Activated naive CD4-positive, alpha-beta T cell treated with anti-CD3 and anti-CD28 coated beads, Interleukin-2, amount 50 U/mL, for 72 hours (primary cell): Measurements from ENCODE around the gene POLR2M. TPM values are rescaled to one million over a fixed set of nuclear protein-coding genes. Genes with fewer than 3 reads are reported as not detected.

Source experiments
- ATAC-seq, 2 donors: fragments of 150-1000 bp; cut with Tn5 transposase; 2 replicates each; pipeline ENCODE4 v1.10.0; 2021; ENCODE audit warnings: mild to moderate bottlenecking in 2 of 2, moderate library complexity in 2 of 2
- DNase-seq, 2 donors: peaks; one replicate each; pipeline ENCODE4 v3.0.0; 2021 to 2022; ENCODE audit warnings: low spot score in 2 of 2
- H3K27ac Mint-ChIP-seq, 2 donors: one replicate each; pipeline ENCODE4 v1.8.0; 2022; ENCODE audit warnings: mild to moderate bottlenecking in 2 of 2, mixed read lengths in 2 of 2
- H3K36me3 Mint-ChIP-seq, 2 donors: one replicate each; pipeline ENCODE4 v1.8.0; 2022; ENCODE audit warnings: mixed read lengths in 2 of 2
- H3K9me3 Mint-ChIP-seq, 2 donors: one replicate each; pipeline ENCODE4 v1.8.0; 2022; ENCODE audit warnings: mixed read lengths in 2 of 2
- total RNA-seq, 2 donors: library from RNA; stranded (reverse); gene quantifications; one replicate each; pipeline ENCODE4 v1.2.3, GENCODE V29; 2022

The POLR2M gene
- 10 to 100 TPM; 87.6 to 94.1 TPM for total RNA-seq

GRCh38 chr15:57706405-57707209 lies at the start of gene POLR2M:
Gene POLR2M, plus strand, starts transcription at chr15:57706714. Its CDS starts 129 bp downstream, at chr15:57706843.
- Mint-ChIP-seq H3K9me3 (peaks cover 7 to 11% of the 10 kb centered on the region in 2 donors), H3K36me3 (peaks cover 39 to 46% of the 10 kb centered on the region in 2 donors), H3K27ac (peak within 1 kb of the TSS; percentile 97)
- peak; percentile 79 to 92 for DNase-seq
- peak; percentile 97 to 98 for ATAC-seq

GRCh38 chr15:57657619-57658018 lies 48.9 kb upstream of the POLR2M start:
- DNase-seq (no peak), ATAC-seq (no peak)
- Mint-ChIP-seq H3K27ac (no peak overlapping the region), H3K36me3 (no peaks in the 10 kb centered on the region), H3K9me3 (no peaks in the 10 kb centered on the region)

GRCh38 chr15:57662091-57662744 lies 44.3 kb upstream of the POLR2M start:
- H3K36me3 Mint-ChIP-seq = no peaks in the 10 kb centered on the region
- H3K27ac Mint-ChIP-seq = no peak overlapping the region
- ATAC-seq = no peak
- no peak for DNase-seq
- no peaks in the 10 kb centered on the region for H3K9me3 Mint-ChIP-seq

GRCh38 chr15:57662802-57663201 lies 43.7 kb upstream of the POLR2M start:
- no peak overlapping the region for H3K27ac Mint-ChIP-seq
- ATAC-seq (no peak), DNase-seq (no peak)
- no peaks in the 10 kb centered on the region for H3K9me3 Mint-ChIP-seq
- H3K36me3 Mint-ChIP-seq = no peaks in the 10 kb centered on the region

GRCh38 chr15:57663262-57663661 lies 43.3 kb upstream of the POLR2M start:
- H3K27ac Mint-ChIP-seq = no peak overlapping the region
- no peak for DNase-seq
- H3K36me3 Mint-ChIP-seq = no peaks in the 10 kb centered on the region
- ATAC-seq = no peak
- no peaks in the 10 kb centered on the region for H3K9me3 Mint-ChIP-seq

- no peaks in the 10 kb centered on the region for H3K36me3 Mint-ChIP-seq
- no peaks in the 10 kb centered on the region for H3K9me3 Mint-ChIP-seq
- H3K27ac Mint-ChIP-seq = no peak overlapping the region
- DNase-seq = no peak
- ATAC-seq = no peak
These were observed 41.3 kb upstream of the POLR2M start for GRCh38 chr15:57665194-57665593.

GRCh38 chr15:57665939-57666338 lies 40.6 kb upstream of the POLR2M start:
- DNase-seq (no peak), ATAC-seq (no peak)
- no peak overlapping the region for H3K27ac Mint-ChIP-seq
- H3K36me3 Mint-ChIP-seq = no peaks in the 10 kb centered on the region
- no peaks in the 10 kb centered on the region for H3K9me3 Mint-ChIP-seq

- ATAC-seq = no peak
- DNase-seq = no peak
These were observed 39.2 kb upstream of the POLR2M start for GRCh38 chr15:57667171-57667849.

GRCh38 chr15:57668016-57668415 lies 38.5 kb upstream of the POLR2M start:
- H3K9me3 Mint-ChIP-seq = no peaks in the 10 kb centered on the region
- DNase-seq (no peak), ATAC-seq (no peak)
- H3K36me3 Mint-ChIP-seq = peaks cover 4 to 6% of the 10 kb centered on the region in 2 donors
- no peak overlapping the region for H3K27ac Mint-ChIP-seq

More at GRCh38 chr15:57667171-57667849, 39.2 kb upstream of the POLR2M start:
- Mint-ChIP-seq H3K27ac (no peak overlapping the region), H3K9me3 (no peaks in the 10 kb centered on the region), H3K36me3 (peaks cover 4% of the 10 kb centered on the region in 2 donors)

GRCh38 chr15:57671636-57672035 lies 34.9 kb upstream of the POLR2M start:
- DNase-seq (no peak), ATAC-seq (no peak)
- Mint-ChIP-seq H3K36me3 (peaks cover 4 to 6% of the 10 kb centered on the region in 2 donors), H3K9me3 (no peaks in the 10 kb centered on the region), H3K27ac (no peak overlapping the region)

GRCh38 chr15:57675481-57676181 lies 30.9 kb upstream of the POLR2M start:
- no peak for ATAC-seq
- H3K27ac Mint-ChIP-seq = no peak overlapping the region
- peaks cover 4 to 6% of the 10 kb centered on the region in 2 donors for H3K36me3 Mint-ChIP-seq
- no peaks in the 10 kb centered on the region for H3K9me3 Mint-ChIP-seq
- no peak for DNase-seq

- H3K27ac Mint-ChIP-seq = no peak overlapping the region
- ATAC-seq = no peak
- DNase-seq = no peak
- H3K9me3 Mint-ChIP-seq = no peaks in the 10 kb centered on the region
- peaks cover 4 to 6% of the 10 kb centered on the region in 2 donors for H3K36me3 Mint-ChIP-seq
These were observed 29.9 kb upstream of the POLR2M start for GRCh38 chr15:57676585-57676984.

GRCh38 chr15:57677204-57677603 lies 29.3 kb upstream of the POLR2M start:
- DNase-seq (no peak), ATAC-seq (no peak)
- H3K9me3 Mint-ChIP-seq = no peaks in the 10 kb centered on the region
- peaks cover 1 to 2% of the 10 kb centered on the region in 2 donors for H3K36me3 Mint-ChIP-seq
- H3K27ac Mint-ChIP-seq = no peak overlapping the region

- Mint-ChIP-seq H3K36me3 (no peaks in the 10 kb centered on the region), H3K27ac (no peak overlapping the region), H3K9me3 (no peaks in the 10 kb centered on the region)
- ATAC-seq (peak in 1 of 2 donors; percentile 63), DNase-seq (no peak)
These were observed 26.5 kb upstream of the POLR2M start for GRCh38 chr15:57680021-57680420.

- Mint-ChIP-seq H3K9me3 (no peaks in the 10 kb centered on the region), H3K36me3 (no peaks in the 10 kb centered on the region), H3K27ac (no peak overlapping the region)
- no peak for DNase-seq
- ATAC-seq = no peak
These were observed 25.5 kb upstream of the POLR2M start for GRCh38 chr15:57681011-57681410.

GRCh38 chr15:57683481-57683880 lies 23.0 kb upstream of the POLR2M start:
- no peak for DNase-seq
- H3K36me3 Mint-ChIP-seq = no peaks in the 10 kb centered on the region
- H3K27ac Mint-ChIP-seq = no peak overlapping the region
- no peaks in the 10 kb centered on the region for H3K9me3 Mint-ChIP-seq
- ATAC-seq = no peak
